ENCODE data around the gene CSTPP1.
A peak's percentile ranks its signal among the peaks of the same experiment; 100 is the strongest.

CSTPP1 gene

DNA sequence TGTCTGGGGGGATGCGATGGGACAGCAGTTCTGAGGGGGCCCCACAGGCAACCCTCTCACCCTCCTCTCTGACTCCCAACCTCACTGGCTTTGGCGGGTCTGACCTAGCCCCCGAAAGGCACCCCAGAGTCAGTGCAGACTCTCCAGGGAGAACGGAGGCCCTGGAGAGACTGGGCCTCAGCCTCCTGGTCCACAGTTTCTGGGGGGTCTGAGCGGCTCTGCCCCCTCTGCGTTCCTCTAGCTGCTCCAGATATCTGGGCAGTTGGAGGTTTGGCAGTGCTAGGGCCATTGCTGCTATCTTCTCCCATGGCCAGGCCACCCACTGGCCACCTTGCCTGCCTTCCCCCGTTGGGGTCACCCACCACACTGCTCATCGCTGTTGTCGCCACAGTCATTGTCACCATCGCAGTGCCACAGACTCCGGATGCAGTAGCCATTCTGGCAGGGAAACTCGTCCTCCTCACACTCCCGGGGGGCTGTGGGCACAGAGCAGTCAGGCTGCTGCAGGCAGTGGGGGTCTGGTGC, 37.0 kb upstream of the CSTPP1 start:
- in situ Hi-C loops (cut with HindIII; ENCODE audit: low pct_unique_long_range_greater_than_20kb, low sequenced_read_pairs): no loop called here
- no peak for TF ChIP-seq JUND (IDR thresholded peaks at IDR 0.05; ENCODE audit: low read depth)
- no peak for DNase-seq (ENCODE audit: low read depth in 1 of 2, low spot score in 1 of 2)

DNA sequence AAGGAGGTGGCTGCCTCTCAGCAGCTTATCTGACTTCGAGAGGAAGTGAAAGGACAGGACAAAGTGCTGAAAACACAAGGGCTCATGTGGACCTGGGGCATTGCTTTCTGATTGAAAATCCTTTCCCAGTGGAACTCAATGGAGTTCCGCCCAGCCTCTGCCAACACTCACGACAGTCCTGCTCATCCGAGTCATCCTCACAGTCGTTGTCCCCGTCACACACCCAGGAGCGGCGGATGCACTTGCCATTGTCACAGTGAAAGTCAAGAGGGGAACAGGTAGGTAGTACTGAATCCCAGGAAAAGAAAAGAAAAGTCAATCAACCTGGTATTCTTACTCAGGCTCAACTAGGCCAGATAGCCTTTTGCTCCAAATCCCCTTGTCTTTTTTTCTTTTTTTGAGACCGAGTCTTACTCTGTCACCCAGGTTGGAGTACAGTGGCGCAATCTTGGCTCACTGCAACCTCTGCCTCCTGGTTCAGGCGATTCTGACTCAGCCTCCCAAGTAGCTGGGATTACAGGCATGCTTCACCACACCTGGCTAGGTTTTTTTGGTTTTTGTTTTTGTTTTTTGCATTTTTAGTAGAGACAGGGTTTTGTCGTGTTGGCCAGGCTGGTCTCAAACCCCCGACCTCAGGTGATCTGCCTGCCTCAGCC, 36.3 kb upstream of the CSTPP1 start:
- TF ChIP-seq JUND (IDR thresholded peaks at IDR 0.05; ENCODE audit: low read depth): no peak
- DNase-seq (ENCODE audit: low read depth in 1 of 2, low spot score in 1 of 2): no peak
- in situ Hi-C loops (cut with HindIII; ENCODE audit: low pct_unique_long_range_greater_than_20kb, low sequenced_read_pairs): no loop called here

DNA sequence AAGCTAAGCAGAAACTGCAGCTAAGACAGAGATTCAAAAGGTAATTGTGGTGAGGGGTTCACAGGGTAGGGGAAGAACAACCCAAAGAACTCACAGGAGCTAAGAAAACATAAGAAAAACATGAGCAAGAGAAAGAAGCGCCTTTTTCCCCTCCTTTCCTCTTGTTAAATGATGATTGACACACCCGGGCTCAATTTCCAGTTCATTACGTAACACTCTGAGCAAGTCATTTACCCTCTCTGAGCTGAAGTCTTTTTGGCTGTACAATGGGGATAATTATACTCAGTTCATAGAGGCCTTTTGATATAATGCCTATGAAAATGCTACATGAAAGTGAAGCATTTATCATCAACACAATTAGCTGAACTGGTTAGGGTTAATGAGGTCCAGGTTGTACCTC, 35.4 kb upstream of the CSTPP1 start:
- no peak for DNase-seq (ENCODE audit: low read depth in 1 of 2, low spot score in 1 of 2)
- in situ Hi-C loops (cut with HindIII; ENCODE audit: low pct_unique_long_range_greater_than_20kb, low sequenced_read_pairs): no loop called here
- TF ChIP-seq JUND (IDR thresholded peaks at IDR 0.05; ENCODE audit: low read depth): no peak

DNA sequence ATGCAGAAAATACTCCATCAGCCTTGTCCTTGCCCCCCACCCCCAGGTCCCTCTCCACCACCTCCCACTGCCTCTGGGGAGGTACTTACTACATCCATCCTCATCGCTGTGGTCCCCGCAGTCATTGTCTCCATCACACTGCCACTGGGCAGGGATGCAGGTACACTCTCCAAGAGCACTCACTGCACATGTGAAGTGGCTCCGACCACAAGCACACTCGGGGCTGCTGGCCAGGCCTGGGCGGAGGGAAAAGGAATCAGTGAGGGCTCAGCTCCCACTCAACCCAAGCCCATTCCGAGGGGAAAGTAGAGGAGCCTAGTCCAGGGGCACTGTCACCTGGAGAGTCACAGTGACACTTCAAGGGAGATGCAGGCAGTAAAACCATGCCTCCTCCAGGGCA, 33.9 kb upstream of the CSTPP1 start:
- TF ChIP-seq JUND (IDR thresholded peaks at IDR 0.05; ENCODE audit: low read depth): no peak
- no peak for DNase-seq (ENCODE audit: low read depth in 1 of 2, low spot score in 1 of 2)
- in situ Hi-C loops (cut with HindIII; ENCODE audit: low pct_unique_long_range_greater_than_20kb, low sequenced_read_pairs): no loop called here

DNA sequence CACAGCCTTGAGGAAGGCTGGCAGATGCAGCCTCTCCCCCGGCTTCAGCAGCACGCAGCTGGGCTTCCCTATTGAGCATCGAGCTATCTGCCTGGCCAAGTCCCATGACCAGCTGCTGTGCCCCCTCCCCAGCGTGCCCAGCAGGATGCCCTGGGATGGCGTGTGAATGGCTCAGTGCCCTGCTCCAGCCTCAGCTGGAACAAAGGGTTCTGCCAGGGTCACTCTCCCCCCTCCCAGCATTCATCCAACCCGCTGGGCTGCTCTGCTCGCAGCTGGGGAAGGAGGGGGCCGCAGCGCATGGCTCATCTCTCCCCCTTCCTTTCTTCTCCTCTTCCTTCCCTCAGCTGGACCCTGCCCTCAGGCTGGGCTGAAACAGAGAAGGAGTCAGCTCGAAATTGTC, 32.7 kb upstream of the CSTPP1 start:
- DNase-seq (ENCODE audit: low read depth in 1 of 2, low spot score in 1 of 2): no peak
- TF ChIP-seq JUND (IDR thresholded peaks at IDR 0.05; ENCODE audit: low read depth): no peak
- in situ Hi-C loops (cut with HindIII; ENCODE audit: low pct_unique_long_range_greater_than_20kb, low sequenced_read_pairs): no loop called here

DNA sequence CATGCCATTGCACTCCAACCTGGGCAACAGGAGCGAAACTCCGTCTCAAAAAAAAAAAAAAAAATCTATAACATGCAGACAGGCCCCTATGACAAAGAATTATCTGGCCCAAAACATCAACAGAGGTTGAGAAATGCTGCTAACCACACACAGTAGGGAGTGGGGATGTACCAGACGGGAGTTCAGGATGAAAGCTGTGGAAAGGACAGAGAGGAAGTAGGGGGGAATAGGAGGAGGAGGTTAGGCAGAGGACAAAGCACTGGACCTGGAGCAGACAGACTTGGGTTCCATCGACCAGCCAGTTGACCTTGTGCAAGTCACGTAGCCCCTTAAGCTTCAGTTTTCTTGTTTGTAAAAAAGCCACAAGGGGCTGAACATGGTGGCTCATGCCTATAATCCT, 30.8 kb upstream of the CSTPP1 start:
- no peak for DNase-seq (ENCODE audit: low read depth in 1 of 2, low spot score in 1 of 2)
- TF ChIP-seq JUND (IDR thresholded peaks at IDR 0.05; ENCODE audit: low read depth): no peak
- in situ Hi-C loops (cut with HindIII; ENCODE audit: low pct_unique_long_range_greater_than_20kb, low sequenced_read_pairs): no loop called here

DNA sequence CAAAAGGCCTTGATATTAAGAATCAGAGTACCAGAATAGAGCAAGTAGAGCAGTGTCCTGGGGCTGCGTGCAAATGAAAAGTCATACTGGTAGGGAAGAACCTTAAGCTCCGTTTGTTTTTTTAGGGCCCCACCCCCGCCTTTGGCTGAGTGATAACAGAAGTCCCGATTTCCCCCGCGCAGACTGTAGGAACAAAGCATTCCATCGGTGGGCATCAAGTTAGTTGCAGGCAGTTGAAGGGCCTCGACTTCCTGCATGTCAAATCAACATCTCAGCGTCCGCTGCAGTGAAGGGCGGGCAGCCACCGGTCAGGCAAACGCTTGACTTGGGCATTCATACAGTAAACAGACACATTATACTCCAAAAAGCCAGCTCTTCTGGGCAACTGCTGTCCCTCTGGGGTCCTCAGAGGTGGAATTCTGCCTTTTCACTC, 29.9 kb upstream of the CSTPP1 start:
- DNase-seq (ENCODE audit: low read depth in 1 of 2, low spot score in 1 of 2): no peak
- in situ Hi-C loops (cut with HindIII; ENCODE audit: low pct_unique_long_range_greater_than_20kb, low sequenced_read_pairs): no loop called here
- no peak for TF ChIP-seq JUND (IDR thresholded peaks at IDR 0.05; ENCODE audit: low read depth)

DNA sequence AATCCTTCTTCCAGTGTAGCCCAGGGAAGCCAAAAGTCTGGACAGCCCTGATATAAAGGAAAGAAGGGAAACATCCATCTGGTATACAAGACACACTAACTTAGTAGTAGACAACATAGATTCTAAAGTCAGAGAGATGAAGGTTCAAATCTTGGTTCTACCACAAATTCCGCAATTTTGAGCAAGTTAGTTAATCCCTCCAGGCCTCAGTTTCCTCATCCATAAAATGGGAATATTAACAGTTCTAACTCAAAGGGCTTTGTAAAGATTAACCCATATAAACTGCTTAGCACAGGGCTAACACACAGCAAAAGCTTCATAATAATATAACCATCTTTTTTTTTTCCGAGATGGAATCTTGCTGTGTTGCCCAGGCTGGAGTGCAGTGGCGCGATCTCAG, 29.0 kb upstream of the CSTPP1 start:
- in situ Hi-C loops (cut with HindIII; ENCODE audit: low pct_unique_long_range_greater_than_20kb, low sequenced_read_pairs): no loop called here
- no peak for DNase-seq (ENCODE audit: low read depth in 1 of 2, low spot score in 1 of 2)
- TF ChIP-seq JUND (IDR thresholded peaks at IDR 0.05; ENCODE audit: low read depth): no peak

DNA sequence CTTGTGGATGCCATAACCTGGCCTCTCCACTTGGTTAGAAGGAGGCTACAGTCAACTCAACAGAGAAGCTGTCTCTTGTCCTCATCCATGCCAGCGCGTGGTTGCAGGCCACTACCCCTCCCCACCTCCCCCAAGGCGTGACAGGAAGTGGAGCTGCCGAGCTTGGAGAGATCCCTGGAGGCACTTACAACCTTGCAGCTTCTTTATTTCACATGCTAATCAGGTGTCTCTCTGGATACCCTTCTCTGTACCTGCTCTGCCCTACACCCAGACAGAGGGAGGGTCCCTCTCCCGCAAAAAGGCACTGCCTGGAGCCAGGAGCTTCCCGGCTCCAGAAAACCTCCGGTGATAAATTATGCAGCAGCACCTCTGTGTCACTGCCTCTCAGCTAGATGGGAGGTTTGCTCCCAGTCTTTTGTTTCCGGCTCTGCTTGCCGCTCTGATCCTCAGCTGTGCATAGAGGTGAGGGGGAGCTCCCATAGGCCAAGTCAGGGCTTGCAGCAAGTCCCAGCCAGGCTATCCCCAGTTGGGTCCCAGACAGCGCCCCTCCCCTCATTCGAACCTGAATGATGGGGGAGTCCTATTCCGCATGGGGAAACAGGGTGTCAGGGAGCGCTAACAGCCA, 23.9 kb upstream of the CSTPP1 start:
- no peak for DNase-seq (ENCODE audit: low read depth in 1 of 2, low spot score in 1 of 2)
- in situ Hi-C loops (cut with HindIII; ENCODE audit: low pct_unique_long_range_greater_than_20kb, low sequenced_read_pairs): no loop called here

DNA sequence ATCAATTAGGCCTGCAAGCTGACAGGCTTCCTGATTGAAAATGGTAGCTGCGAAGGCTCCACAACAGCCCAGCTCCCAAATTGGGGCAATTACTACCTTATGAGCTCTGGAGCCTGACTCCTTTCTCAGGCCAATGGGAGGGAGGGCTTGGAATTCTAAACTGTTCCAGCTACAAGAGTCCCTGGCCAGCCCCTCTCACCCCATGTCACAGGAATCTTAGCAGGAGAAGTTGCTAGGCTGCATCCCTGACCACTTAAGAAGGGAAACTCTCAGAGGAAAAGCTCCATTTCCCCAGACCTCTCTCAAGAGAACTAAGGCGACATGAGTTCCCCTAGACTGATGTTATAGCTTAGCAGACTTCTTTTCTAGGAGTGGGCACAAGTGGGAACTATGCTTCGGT, 23.1 kb upstream of the CSTPP1 start:
- TF ChIP-seq JUND (IDR thresholded peaks at IDR 0.05; ENCODE audit: low read depth): no peak
- in situ Hi-C loops (cut with HindIII; ENCODE audit: low pct_unique_long_range_greater_than_20kb, low sequenced_read_pairs): no loop called here
- no peak for DNase-seq (ENCODE audit: low read depth in 1 of 2, low spot score in 1 of 2)

More for the DNA sequence above, 23.9 kb upstream of the CSTPP1 start:
- no peak for TF ChIP-seq JUND (IDR thresholded peaks at IDR 0.05; ENCODE audit: low read depth)

DNA sequence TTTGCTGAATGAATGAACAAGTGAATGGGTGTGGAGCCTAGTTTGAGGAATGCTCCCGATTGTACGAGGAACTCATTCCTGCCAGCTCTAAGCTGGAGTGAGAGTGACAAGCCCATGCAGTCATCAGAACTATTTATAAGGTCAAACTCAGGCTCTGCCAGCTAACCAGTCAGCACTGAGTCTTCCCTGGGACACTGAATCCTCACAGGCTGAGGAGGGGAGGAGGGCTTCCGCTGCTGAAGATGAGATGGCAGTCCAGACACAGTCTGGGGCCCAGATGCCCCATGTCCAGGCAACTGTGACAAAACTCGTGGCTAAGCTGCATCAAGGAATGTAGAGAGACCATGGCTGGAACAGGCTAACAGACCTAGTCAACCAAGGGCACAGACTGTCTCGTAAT, 22.2 kb upstream of the CSTPP1 start:
- in situ Hi-C loops (cut with HindIII; ENCODE audit: low pct_unique_long_range_greater_than_20kb, low sequenced_read_pairs): no loop called here

DNA sequence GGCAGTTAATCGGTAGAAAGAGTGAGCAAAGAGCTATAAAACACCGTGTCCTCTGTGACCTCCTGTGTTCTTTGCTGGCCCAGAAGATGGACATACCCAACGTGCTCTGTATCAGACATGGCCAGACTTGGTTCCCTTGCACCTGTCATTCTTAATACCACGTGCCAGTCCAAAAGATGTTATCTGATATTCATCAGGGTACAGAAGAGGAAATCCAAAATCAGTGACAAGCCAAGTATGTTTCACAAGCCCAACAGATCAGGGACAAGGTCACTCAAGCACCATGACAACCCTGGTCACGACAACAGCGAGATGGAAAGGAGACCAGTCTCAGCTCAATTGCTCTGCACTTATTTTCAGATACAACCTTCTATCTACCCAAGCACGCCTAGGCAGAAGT, 21.7 kb upstream of the CSTPP1 start:
- in situ Hi-C loops (cut with HindIII; ENCODE audit: low pct_unique_long_range_greater_than_20kb, low sequenced_read_pairs): no loop called here

More for the DNA sequence above, 22.2 kb upstream of the CSTPP1 start:
- no peak for TF ChIP-seq JUND (IDR thresholded peaks at IDR 0.05; ENCODE audit: low read depth)
- no peak for DNase-seq (ENCODE audit: low read depth in 1 of 2, low spot score in 1 of 2)

DNA sequence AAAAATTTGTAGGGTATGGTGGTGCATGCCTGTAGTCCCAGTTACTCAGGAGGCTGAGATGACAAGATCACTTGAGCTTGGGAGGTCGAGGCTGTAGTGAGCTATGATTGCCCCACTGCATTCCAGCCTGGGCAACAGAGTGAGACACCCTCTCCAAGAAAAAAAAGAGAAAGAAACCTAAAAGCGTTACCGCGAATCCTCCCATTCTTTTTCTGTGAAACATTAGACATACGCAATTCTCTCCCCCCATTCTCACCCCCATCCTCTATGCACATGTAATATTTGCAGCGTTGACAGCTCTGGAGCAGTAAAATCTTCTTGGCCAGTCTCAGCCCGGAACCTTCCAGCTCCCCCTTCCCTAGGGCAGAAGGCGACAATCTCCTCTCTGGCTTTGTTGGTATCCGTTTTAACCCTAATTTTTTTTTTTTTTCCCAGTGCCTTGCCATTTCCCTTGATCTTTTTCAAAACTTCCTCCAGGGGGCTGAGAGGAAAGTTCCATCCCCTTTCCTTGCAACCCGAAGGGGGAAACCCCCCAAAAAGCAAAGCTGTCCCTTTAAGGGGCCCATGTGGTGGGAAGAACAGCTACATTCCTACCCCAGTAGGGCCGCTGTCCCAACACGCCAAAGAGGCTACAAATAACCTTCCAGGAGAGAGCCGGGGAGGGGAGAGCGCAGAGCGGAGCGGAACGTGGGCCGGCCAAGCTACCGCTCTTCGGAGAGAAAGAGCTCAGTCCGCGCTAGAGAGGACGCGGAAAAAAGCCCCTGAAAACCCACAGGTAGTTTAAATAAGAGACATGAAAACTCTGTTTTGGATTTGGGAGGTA, 20.1 kb upstream of the CSTPP1 start:
- peak; percentile 68 to 96 for DNase-seq (ENCODE audit: low read depth in 1 of 2, low spot score in 1 of 2)
- no peak for TF ChIP-seq JUND (IDR thresholded peaks at IDR 0.05; ENCODE audit: low read depth)
- in situ Hi-C loops (cut with HindIII; ENCODE audit: low pct_unique_long_range_greater_than_20kb, low sequenced_read_pairs): no loop called here

More for the DNA sequence above, 21.7 kb upstream of the CSTPP1 start:
- DNase-seq (ENCODE audit: low read depth in 1 of 2, low spot score in 1 of 2): no peak
- no peak for TF ChIP-seq JUND (IDR thresholded peaks at IDR 0.05; ENCODE audit: low read depth)

Data from T47D (cell line).